NCI-H1092 treated with DMSO at 0.1 percent for 48 hours (cell line): ENCODE results near the gene TPSAB1.
"Not testable (repeated sequence)": the region's sequence is repeated elsewhere in the genome, so short reads cannot be mapped to it uniquely, and the experiment has no call there.

Source experiments
- DNase-seq: peaks from one replicate; lab custom pipeline; 2025; lab: John Stamatoyannopoulos, UW

The TPSAB1 gene

GRCh38 chr16:1265826-1266225, 25.3 kb downstream of the TPSAB1 start:
- no peak for DNase-seq

GRCh38 chr16:1269418-1269817, 28.9 kb downstream of the TPSAB1 start:
- not testable (repeated sequence) for DNase-seq

- DNase-seq: no peak
Observed at GRCh38 chr16:1271380-1271723, 30.8 kb downstream of the TPSAB1 start.

GRCh38 chr16:1271724-1272413, 31.4 kb downstream of the TPSAB1 start:
- DNase-seq: peak; percentile 82

GRCh38 chr16:1272453-1273198, 32.1 kb downstream of the TPSAB1 start:
- no peak for DNase-seq

GRCh38 chr16:1273816-1274215, 33.3 kb downstream of the TPSAB1 start:
- DNase-seq: no peak

GRCh38 chr16:1274767-1275166, 34.3 kb downstream of the TPSAB1 start:
- DNase-seq: no peak

GRCh38 chr16:1275791-1276579, 35.5 kb downstream of the TPSAB1 start:
- no peak for DNase-seq

GRCh38 chr16:1276580-1276878, 36.0 kb downstream of the TPSAB1 start:
- DNase-seq: no peak

- DNase-seq: no peak
Observed at GRCh38 chr16:1277151-1277598, 36.7 kb downstream of the TPSAB1 start.

- no peak for DNase-seq
Observed at GRCh38 chr16:1277617-1278282, 37.2 kb downstream of the TPSAB1 start.

- DNase-seq: no peak
Observed at GRCh38 chr16:1278477-1278876, 38.0 kb downstream of the TPSAB1 start.

GRCh38 chr16:1279081-1279944, 38.8 kb downstream of the TPSAB1 start:
- DNase-seq: no peak

- no peak for DNase-seq
Observed at GRCh38 chr16:1279945-1280589, 39.6 kb downstream of the TPSAB1 start.

- DNase-seq: no peak
Observed at GRCh38 chr16:1280783-1281182, 40.3 kb downstream of the TPSAB1 start.

GRCh38 chr16:1281517-1281916, 41.0 kb downstream of the TPSAB1 start:
- no peak for DNase-seq

GRCh38 chr16:1282324-1282973, 41.9 kb downstream of the TPSAB1 start:
- DNase-seq: no peak

- no peak for DNase-seq
Observed at GRCh38 chr16:1283296-1283695, 42.8 kb downstream of the TPSAB1 start.

GRCh38 chr16:1283996-1284616, 43.6 kb downstream of the TPSAB1 start:
- DNase-seq: no peak
